G401.6 (cell line): Measurements from ENCODE around the gene SYNGR3.
"Not testable (repeated sequence)": the region's sequence is repeated elsewhere in the genome, so short reads cannot be mapped to it uniquely, and the experiment has no call there.

Experiments
- FAIRE-seq: peaks from 2 replicates; lab custom pipeline; 2012; peaks lifted over from hg19 to GRCh38; lab: Jason Lieb, UNC

Gene SYNGR3

DNA sequence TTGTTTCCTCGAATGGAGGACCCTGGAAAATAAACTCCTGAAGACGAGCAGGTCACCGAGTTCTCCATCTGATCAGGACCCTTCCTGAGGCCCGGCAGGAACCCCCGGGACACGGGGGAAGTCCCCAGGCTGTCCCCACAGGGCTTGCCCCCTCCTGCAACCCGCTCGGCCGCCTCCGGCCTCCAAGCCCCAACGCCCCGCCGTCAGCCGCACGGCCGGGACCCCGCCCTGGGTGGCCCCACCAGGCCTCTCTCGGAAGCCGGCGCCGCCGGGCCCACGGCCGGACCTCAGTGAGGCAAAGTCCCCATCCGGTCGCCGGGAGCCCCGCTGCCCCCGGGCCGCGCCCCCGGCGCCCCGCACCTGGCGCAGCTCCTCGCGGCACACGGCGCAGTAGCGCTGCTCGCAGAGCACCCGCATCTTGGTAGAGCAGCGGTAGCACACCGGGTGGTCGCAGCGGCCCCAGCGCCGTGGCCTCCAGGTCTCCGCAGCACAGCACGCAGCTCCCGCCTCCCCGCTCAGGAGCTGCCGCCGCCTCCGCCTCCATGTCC lies 19.5 kb downstream of the SYNGR3 start:
- FAIRE-seq = no peak

- FAIRE-seq = no peak
These were observed 20.2 kb downstream of the SYNGR3 start, which contains the start of gene ZNF598 for GRCh38 chr16:2009791-2010510. Gene ZNF598, minus strand, starts transcription at chr16:2009821.

DNA sequence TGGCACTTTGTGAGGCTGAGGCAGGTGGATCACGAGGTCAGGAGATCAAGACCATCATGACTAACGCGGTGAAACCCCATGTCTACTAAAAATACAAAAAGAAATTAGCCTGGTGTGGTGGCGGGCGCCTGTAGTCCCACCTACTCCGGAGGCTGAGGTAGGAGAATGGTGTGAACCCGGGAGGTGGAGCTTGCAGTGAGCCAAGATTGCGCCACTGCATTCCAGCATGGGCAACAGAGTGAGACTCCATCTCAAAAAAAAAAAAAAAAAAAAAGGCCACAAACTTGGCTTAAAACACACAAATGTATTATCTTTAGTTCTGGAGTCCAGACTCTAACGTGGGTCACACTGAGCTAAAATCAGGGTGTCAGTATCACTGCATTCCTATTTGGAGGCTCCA lies 22.0 kb downstream of the SYNGR3 start:
- not testable (repeated sequence) for FAIRE-seq

- no peak for FAIRE-seq
These were observed 23.8 kb downstream of the SYNGR3 start for GRCh38 chr16:2013527-2013926.

DNA sequence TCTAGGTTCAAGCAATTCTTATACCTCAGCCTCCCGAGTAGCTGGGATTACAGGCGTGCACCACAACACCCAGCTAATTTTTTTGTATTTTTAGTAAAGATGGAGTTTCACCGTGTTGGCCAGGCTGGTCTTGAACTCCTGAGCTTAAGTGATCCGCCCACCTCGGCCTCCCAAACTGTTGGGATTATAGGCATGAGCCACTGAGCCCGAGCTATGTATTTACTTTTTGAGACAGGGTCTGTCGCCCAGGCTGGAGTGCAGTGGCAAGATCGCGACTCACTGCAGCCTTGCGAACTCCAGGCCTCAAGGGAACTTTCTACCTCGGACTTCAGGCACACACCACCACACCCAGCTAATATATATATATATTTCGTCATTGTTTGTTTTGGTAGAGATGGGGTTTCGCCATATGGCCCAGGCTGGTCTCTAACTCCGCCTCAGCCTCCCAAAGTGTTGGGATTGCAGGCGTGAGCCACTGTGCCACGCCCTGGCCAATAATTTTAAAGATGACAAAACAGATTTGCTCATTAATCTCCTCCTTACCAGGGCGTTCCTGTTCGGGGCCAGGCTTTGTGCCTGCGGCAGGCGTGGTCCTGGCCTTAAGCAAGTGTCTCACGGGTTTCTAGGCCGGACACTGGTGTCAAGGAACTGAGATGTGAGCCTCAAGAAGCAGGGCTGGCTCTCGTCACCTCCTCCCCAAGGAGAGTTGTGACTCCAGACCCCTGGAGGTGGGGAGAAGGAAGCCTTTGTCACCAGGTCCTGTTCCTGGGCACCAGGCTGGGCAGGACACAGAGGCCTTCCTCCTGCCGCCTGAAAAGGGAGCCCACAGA lies 25.6 kb downstream of the SYNGR3 start:
- FAIRE-seq = no peak

- no peak for FAIRE-seq
These were observed 26.1 kb downstream of the SYNGR3 start for GRCh38 chr16:2015947-2016208.

- no peak for FAIRE-seq
These were observed 26.7 kb downstream of the SYNGR3 start for GRCh38 chr16:2016407-2016922.

GRCh38 chr16:2019518-2019920 lies 29.7 kb downstream of the SYNGR3 start, which contains the start of gene NPW:
Gene NPW, plus strand, starts transcription at chr16:2019785.
- FAIRE-seq = no peak

DNA sequence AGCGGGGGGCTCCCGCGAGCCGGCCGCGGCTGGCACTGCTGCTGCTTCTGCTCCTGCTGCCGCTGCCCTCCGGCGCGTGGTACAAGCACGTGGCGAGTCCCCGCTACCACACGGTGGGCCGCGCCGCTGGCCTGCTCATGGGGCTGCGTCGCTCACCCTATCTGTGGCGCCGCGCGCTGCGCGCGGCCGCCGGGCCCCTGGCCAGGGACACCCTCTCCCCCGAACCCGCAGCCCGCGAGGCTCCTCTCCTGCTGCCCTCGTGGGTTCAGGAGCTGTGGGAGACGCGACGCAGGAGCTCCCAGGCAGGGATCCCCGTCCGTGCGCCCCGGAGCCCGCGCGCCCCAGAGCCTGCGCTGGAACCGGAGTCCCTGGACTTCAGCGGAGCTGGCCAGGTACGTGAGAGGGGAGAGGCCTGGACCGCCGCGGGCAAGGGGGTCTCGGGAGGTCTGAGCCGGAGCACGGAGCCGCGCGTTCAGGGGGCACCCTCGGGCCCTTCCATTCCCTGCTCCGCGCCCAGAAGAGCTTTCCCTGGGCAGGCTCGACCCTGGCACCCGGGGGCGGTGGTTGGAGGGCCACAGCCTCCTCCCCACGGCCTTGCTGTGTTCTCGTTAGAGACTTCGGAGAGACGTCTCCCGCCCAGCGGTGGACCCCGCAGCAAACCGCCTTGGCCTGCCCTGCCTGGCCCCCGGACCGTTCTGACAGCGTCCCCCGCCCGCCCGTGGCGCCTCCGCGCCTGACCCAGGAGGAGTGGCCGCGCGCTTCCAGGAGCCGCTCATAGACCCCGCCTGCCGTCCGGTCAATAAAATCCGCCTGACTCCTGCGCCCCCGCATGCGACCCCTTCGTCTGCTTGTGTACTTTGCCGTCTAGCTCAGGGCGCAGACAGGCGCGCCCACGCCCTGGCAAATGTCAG lies 30.4 kb downstream of the SYNGR3 start:
- no peak for FAIRE-seq

- FAIRE-seq = no peak
These were observed 32.9 kb downstream of the SYNGR3 start for GRCh38 chr16:2022723-2023091.

- peak; percentile 46 for FAIRE-seq
These were observed 33.6 kb downstream of the SYNGR3 start for GRCh38 chr16:2023092-2024031.

GRCh38 chr16:2024032-2024420 lies 34.3 kb downstream of the SYNGR3 start:
- FAIRE-seq = no peak

DNA sequence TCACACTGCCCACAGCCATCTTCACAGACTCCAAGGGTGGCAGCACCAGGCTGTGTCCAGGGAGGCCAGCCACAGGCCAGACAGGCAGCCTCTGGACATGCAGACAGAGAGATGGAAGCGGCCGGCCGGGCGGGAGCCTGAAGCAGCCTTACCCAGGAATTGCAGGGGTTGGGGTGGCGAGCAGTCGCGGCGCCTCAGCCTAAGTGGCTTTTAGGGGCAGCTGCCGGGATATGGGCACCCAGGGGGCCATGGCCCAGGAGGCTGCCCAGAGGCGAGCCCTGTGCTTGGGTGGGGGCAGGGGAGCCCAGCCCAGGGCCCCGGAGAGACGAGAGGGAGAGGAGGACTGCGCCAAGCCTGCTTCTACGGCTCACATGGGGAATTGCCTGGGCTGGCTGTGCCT lies 35.5 kb downstream of the SYNGR3 start:
- no peak for FAIRE-seq

DNA sequence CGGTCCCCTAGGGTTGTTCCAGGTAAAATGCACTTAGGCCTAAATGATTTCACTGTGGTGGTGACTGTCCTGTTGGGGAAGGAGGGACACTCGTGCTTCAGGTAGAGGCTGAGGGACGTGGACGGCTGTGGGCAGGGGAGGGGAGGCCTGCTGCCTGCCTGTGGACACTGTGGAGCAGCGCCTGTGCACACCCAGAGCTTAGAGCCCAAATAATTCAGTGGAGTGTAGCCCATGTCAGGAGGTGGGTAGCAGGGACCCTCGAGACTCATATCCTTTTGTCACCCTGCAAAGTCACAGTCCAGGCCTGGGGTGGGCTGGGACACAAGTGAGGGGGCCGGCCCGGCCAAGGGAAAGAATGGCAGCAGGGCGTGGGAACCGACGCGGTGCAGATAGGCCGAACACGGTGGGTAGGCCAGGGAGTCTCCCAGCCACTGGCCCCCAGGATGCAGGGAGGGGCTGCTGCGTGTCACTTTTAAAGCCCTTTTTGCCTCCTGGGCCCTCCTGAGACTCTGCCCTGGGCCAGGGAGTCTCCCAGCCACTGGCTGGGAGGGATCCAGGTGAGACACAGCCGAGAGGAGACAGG lies 36.2 kb downstream of the SYNGR3 start:
- no peak for FAIRE-seq

DNA sequence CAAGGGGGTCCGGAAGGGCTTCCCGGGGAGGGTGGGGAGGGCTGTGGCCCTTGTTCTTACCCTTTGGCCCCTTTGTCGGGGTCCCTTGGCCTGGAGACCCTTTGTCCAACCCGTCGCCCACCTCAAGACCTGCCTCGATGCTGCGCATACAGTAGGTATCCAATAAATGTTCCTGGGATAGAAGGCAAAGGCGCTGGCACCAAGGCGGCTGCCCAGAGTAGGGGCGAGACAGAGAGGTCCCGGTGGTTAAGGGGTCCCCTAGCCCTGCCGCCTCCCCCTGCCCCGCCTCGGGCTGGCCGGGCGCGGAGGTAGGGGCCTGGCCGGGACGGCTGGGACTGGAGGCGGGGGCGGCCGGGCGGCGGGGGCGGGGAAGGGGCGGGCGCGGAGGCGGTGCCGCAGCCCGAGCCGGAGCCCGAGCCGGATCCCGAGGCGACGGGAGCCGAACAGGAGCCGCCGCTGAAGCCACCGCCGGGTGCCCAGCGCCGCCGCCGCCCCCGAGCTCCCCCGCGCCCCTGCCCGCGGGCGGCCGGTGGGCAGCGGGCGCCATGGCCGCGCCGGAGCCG lies 36.8 kb downstream of the SYNGR3 start, which contains the start of gene NHERF2:
NHERF2 (plus strand) TSS at position 442 of the 563 bp plus-strand sequence; CDS start at position 546, 104 bp downstream.
- FAIRE-seq = no peak

DNA sequence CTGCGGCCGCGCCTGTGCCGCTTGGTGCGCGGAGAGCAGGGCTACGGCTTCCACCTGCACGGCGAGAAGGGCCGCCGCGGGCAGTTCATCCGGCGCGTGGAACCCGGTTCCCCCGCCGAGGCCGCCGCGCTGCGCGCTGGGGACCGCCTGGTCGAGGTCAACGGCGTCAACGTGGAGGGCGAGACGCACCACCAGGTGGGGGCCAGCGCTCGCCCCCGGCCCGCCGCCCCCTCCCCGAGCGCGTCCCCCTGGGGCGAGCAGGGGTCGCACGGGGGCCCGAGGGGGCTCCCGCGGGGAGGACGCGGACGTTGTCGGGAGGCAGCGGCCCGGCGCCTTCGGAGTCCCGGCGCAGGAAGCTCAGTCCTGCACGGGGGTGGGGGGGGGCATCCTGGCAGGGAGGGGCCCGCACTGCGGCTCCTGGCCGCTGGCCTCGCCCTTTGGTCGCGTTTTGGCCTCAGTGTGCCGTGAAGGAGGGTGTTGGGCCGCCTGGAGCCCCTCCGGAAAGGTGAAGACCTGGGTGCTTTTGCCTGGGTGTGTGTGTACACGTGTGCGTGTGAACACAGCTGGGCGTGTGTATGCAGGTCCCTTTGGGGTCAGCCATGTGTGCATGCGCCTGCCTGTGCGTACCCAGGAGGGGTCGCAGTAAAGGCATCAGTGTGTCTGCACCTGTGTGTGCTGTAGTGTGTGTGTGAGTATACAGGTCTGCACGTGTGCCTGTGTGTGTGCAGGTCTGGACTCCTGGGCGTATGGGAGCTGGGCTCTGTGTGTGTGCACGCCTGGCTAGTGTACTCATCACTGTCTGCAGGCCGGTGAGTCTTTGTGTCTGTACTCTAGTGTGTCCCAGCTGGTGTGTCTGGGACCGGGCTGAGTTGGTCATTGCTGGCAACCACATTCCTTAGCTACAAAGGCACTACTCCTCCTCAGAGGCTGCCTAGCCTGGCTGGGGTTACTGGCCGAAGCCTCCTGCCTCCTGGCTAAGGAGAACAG lies 37.5 kb downstream of the SYNGR3 start:
- no peak for FAIRE-seq

DNA sequence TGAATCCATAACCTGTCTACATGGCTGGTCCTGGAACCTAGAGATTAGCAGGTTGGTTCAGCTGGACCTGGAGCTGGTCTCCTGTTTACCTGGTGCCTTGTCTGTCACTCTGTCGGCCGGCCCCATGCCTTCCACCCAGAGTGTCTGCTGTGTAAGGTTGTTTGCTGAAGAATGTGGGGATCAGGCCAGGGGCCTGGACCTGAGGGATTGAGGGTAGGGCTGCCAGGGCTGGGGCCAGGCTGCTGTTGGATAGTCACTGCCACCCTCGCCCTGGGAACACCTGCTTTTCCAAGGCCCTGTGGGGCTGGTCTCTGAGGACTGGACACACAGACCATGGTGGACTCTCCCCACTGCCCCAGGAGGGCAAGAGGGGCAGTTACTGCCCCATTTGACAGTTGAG lies 38.4 kb downstream of the SYNGR3 start:
- no peak for FAIRE-seq

DNA sequence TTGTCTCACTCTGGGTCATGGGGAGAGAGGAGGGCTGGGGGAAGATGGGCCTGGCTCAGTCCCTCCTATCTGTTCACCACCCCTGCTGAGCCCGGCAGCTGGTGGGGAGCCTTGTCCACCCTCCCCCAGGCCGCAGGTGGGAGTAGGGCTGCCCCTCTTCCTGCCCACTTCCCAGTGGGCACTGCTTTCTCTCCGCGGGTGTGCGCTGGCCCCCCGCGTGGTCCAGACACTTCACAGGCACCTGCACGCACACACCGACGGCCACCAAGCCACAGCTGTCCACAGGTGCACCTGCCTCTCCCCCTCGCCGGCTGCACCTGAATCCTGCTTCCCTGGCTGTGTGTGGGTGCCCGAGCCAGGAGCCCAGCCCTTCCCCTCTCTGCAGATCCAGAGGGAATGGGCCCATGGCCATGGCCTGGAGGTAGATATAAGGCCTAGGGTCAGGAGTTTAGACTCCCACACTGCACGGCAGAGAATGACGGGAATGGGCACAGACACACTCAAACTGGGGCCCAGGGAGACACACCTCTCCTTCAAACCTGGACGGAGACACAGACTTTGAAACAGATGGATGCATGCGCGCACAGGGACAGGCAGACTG lies 39.0 kb downstream of the SYNGR3 start:
- FAIRE-seq = no peak

DNA sequence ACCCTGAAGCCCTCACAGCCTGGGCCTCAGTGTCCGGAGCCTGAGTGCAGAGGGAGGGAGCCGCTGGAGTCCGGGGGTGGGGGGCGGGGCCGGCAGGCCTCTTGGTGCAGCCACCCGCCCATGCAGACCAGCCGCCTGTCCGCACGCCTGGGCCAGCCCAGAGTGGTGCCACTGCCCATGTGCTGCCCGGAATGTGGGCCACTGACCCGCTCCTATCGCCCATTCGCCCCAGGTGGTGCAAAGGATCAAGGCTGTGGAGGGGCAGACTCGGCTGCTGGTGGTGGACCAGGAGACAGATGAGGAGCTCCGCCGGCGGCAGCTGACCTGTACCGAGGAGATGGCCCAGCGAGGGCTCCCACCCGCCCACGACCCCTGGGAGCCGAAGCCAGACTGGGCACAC lies 39.6 kb downstream of the SYNGR3 start:
- FAIRE-seq = no peak
